Measurements from ENCODE around the gene SPART.

DNA sequence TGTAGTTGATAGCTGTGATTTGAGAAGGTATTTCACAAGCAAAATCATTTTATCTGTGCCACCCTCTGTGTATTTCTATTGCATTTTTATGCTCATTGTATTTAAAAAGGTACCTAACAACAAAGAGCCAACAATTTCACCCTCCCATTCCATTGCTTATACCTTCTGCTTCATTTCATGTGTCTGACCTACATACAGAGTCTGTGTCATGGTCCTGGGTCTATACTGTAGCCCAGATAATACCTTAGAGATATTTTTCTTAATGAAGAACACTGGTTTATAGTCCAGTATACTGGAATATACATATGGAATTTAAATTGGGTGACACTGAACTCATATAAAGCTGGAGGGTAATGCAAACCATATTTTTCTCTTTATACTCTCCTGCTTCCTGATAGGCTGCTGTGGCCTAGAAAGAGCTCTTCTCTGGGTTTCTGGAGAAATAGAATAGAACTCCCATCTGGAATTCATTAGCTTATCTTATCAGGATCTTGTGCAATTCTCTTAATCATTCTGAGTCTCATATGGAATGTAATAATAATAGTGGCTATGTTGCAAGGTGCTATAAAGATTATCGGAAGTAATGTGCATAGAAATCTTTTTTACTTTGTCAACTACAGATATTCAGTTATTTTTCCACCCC, 31.8 kb upstream of the SPART start:
- TF ChIP-seq GATA3 (IDR thresholded peaks at IDR 0.05; ENCODE audit: low read depth, low read length) (peak; percentile 86), GATA2 (IDR thresholded peaks at IDR 0.05; ENCODE audit: low read depth, low read length) (peak; percentile 64; the same call in 1 of the 2 replicates)
